Karpas-422 (cell line): Measurements from ENCODE around the gene TARS2. TPM values are rescaled to one million over a fixed set of nuclear protein-coding genes. Genes with fewer than 3 reads are reported as not detected.

ENCODE experiments used
- DNase-seq: peaks from one replicate; pipeline ENCODE4 v3.0.0-alpha.2; 2015
- H2AFZ ChIP-seq: fragments of 200-600 bp; sonication (generic); 2 replicates; pipeline ENCODE4 v1.6.1; 2014; ENCODE audit warnings: antibody characterized with exemption, low read length, mixed read lengths
- H3K27ac ChIP-seq: fragments of 200-600 bp; sonication (generic); 2 replicates; pipeline ENCODE4 v1.5.1; 2014; ENCODE audit warnings: mild to moderate bottlenecking, low read length, moderate library complexity
- H3K27me3 ChIP-seq: fragments of 200-600 bp; sonication (generic); 2 replicates; pipeline ENCODE4 v1.6.1; 2014; ENCODE audit warnings: low read length, mixed read lengths
- H3K36me3 ChIP-seq: fragments of 200-600 bp; sonication (generic); 2 replicates; pipeline ENCODE4 v1.6.1; 2014; ENCODE audit warnings: low read length, mixed read lengths; ENCODE audit not compliant: insufficient read depth
- H3K4me1 ChIP-seq: fragments of 200-600 bp; sonication (generic); 2 replicates; pipeline ENCODE4 v1.6.1; 2014; ENCODE audit warnings: mild to moderate bottlenecking, low read length, mixed read lengths
- H3K4me2 ChIP-seq: fragments of 200-600 bp; sonication (generic); 2 replicates; pipeline ENCODE4 v1.6.1; 2014; ENCODE audit warnings: low read length, low read depth, mild to moderate bottlenecking; ENCODE audit not compliant: poor library complexity, severe bottlenecking
- H3K4me3 ChIP-seq: fragments of 200-600 bp; sonication (generic); 2 replicates; pipeline ENCODE4 v1.5.1; 2014; ENCODE audit warnings: mild to moderate bottlenecking, antibody characterized with exemption, low read length, mixed read lengths
- H3K79me2 ChIP-seq: fragments of 200-600 bp; sonication (generic); 2 replicates; pipeline ENCODE4 v1.6.1; 2014; ENCODE audit warnings: mild to moderate bottlenecking, low read length, mixed read lengths
- H3K9ac ChIP-seq: fragments of 200-600 bp; sonication (generic); 2 replicates; pipeline ENCODE4 v1.6.0; 2014; ENCODE audit warnings: low read length
- H3K9me2 ChIP-seq: fragments of 200-600 bp; sonication (generic), shearing (Covaris generic); replicated peaks from 2 replicates; pipeline ENCODE4 v1.6.0; 2014; ENCODE audit warnings: mild to moderate bottlenecking, low read length, moderate library complexity; ENCODE audit not compliant: insufficient read depth
- H3K9me3 ChIP-seq: fragments of 300-700, 200-600 bp; sonication (generic); 2 replicates; pipeline ENCODE4 v1.6.1; 2014; ENCODE audit warnings: low read length, mixed read lengths
- H4K20me1 ChIP-seq: fragments of 200-600 bp; sonication (generic); 2 replicates; pipeline ENCODE4 v1.6.1; 2014; ENCODE audit warnings: mild to moderate bottlenecking, antibody characterized with exemption, low read length, low read depth; ENCODE audit not compliant: insufficient read depth
- total RNA-seq: library from RNA; depleted of rRNA; stranded (reverse); fragments of >200 nt; shearing (Covaris generic); gene quantifications from 2 replicates; pipeline ENCODE4 v1.2.3, GENCODE V29; 2014; ENCODE audit warnings: low replicate concordance

The TARS2 gene
- total RNA-seq, 1 experiment from 2014 or later = 38.3 TPM

- Histone ChIP-seq H3K9me3 (no peaks in the 10 kb centered on the region), H3K27ac (no peak overlapping the region), H3K36me3 (peaks cover 30% of the 10 kb centered on the region; the same call in 1 of the 2 replicates), H3K4me1 (no peaks in the 10 kb centered on the region), H3K9me2 (no peaks in the 10 kb centered on the region), H3K27me3 (no peaks in the 10 kb centered on the region), H2AFZ (no peak overlapping the region), H3K4me3 (no peak overlapping the region), H4K20me1 (no peaks in the 10 kb centered on the region), H3K79me2 (no peaks in the 10 kb centered on the region), H3K9ac (no peak overlapping the region), H3K4me2 (no peak overlapping the region)
- no peak for DNase-seq
These were observed 14.5 kb upstream of the TARS2 start for GRCh38 chr1:150472601-150473200.

GRCh38 chr1:150473659-150474058 is 13.6 kb upstream of the TARS2 start:
- no peaks in the 10 kb centered on the region for H3K9me2 ChIP-seq

DNA sequence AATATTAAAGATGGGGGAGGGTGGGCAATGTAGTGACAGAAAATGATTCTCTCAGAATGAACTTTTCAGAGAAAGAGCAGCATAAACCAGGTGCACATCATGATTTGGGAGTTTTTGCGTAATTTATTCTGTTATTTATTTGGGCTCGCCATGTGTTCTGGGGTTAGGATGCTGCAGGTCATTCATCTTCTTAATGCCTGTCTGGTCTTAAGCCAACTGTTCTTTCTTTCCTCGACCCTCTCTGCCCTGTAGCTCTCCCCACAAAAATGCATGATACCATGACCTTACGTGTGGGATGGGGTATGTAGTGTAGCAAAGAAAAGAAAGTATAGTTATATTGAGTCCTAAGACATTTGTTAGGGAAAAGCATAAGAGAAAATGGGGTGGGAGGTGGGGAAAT is 12.3 kb upstream of the TARS2 start:
- DNase-seq = no peak
- Histone ChIP-seq H3K9ac (no peak overlapping the region), H3K4me2 (no peak overlapping the region), H3K27me3 (no peaks in the 10 kb centered on the region), H2AFZ (no peak overlapping the region), H3K79me2 (no peaks in the 10 kb centered on the region), H3K4me1 (no peaks in the 10 kb centered on the region), H3K4me3 (no peak overlapping the region), H3K36me3 (peaks cover 26% of the 10 kb centered on the region; the same call in 1 of the 2 replicates), H3K9me2 (no peaks in the 10 kb centered on the region), H3K27ac (no peak overlapping the region), H4K20me1 (no peaks in the 10 kb centered on the region), H3K9me3 (no peaks in the 10 kb centered on the region)

More at GRCh38 chr1:150473659-150474058, 13.6 kb upstream of the TARS2 start:
- no peak overlapping the region for H3K4me3 ChIP-seq
- H3K4me1 ChIP-seq = no peaks in the 10 kb centered on the region
- no peaks in the 10 kb centered on the region for H3K27me3 ChIP-seq
- H3K9me3 ChIP-seq = no peaks in the 10 kb centered on the region
- DNase-seq = no peak
- H2AFZ ChIP-seq = no peak overlapping the region
- H3K79me2 ChIP-seq = no peaks in the 10 kb centered on the region
- peaks cover 30% of the 10 kb centered on the region; the same call in 1 of the 2 replicates for H3K36me3 ChIP-seq
- H3K27ac ChIP-seq = no peak overlapping the region
- no peak overlapping the region for H3K4me2 ChIP-seq
- H3K9ac ChIP-seq = no peak overlapping the region
- no peaks in the 10 kb centered on the region for H4K20me1 ChIP-seq

DNA sequence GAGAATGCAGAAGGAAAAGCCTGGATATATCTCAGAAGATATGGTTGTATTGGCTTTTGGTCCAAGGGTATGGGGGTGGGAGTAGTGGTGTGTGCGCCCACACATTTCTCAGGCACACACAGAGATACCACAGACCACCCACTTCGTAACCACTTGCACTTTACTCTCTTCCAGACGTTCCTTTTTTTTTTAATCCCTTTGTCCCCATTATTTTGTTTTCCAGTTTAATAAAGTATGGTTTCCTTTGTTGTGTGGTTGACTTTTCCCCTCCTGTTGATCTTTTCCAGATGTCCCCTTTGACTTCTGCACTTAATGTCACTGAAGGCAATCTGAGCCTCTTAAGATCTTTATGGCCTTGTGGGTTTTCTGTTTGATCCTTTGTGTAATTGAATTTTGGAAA is 10.5 kb upstream of the TARS2 start:
- Histone ChIP-seq H3K4me2 (no peak overlapping the region), H3K9me2 (no peaks in the 10 kb centered on the region), H3K4me3 (no peak overlapping the region), H3K27me3 (no peaks in the 10 kb centered on the region), H3K9ac (no peak overlapping the region), H4K20me1 (no peaks in the 10 kb centered on the region), H2AFZ (no peak overlapping the region), H3K36me3 (peaks cover 7% of the 10 kb centered on the region; the same call in 1 of the 2 replicates), H3K4me1 (no peaks in the 10 kb centered on the region), H3K79me2 (no peaks in the 10 kb centered on the region), H3K27ac (no peak overlapping the region), H3K9me3 (no peaks in the 10 kb centered on the region)
- no peak for DNase-seq

GRCh38 chr1:150477320-150477719 is 9.9 kb upstream of the TARS2 start:
- H3K9me2 ChIP-seq = no peaks in the 10 kb centered on the region
- H3K4me2 ChIP-seq = no peak overlapping the region
- H3K9me3 ChIP-seq = no peaks in the 10 kb centered on the region
- H3K27ac ChIP-seq = no peak overlapping the region
- no peaks in the 10 kb centered on the region for H3K27me3 ChIP-seq
- H2AFZ ChIP-seq = no peak overlapping the region
- 0 out of 2 replicates have a peak, but pooled peaks cover 4% of the 10 kb centered on the region for H3K36me3 ChIP-seq
- no peaks in the 10 kb centered on the region for H3K4me1 ChIP-seq
- no peak overlapping the region for H3K9ac ChIP-seq
- H3K4me3 ChIP-seq = no peak overlapping the region
- H4K20me1 ChIP-seq = no peaks in the 10 kb centered on the region
- DNase-seq = no peak
- H3K79me2 ChIP-seq = no peaks in the 10 kb centered on the region

DNA sequence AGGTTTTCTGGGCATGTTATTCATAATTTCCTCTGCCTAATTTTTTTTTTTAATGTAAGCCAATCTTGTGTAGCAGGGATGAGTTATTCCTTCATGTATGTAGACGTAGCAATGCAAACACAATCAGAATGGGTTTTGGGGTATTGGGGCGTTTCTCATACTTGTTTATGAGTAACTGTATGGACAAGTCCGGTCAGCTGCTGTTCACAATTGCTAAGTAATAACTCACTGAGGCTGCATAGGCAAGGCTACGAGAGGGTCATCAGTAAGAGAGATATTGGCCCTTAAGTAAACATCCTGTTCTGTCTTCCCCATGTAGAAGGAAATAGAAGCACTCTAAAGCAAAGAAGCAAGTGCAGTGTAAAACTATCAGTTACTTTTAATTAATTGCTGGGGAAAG is 9.5 kb upstream of the TARS2 start:
- Histone ChIP-seq H3K4me3 (no peak overlapping the region), H3K36me3 (0 out of 2 replicates have a peak, but pooled peaks cover 4% of the 10 kb centered on the region), H3K9me3 (no peaks in the 10 kb centered on the region), H3K9me2 (no peaks in the 10 kb centered on the region), H3K9ac (no peak overlapping the region), H3K27me3 (no peaks in the 10 kb centered on the region), H4K20me1 (no peaks in the 10 kb centered on the region), H3K79me2 (no peaks in the 10 kb centered on the region), H3K27ac (no peak overlapping the region), H3K4me2 (no peak overlapping the region), H2AFZ (no peak overlapping the region), H3K4me1 (no peaks in the 10 kb centered on the region)
- DNase-seq = no peak

GRCh38 chr1:150479370-150479769 is 7.8 kb upstream of the TARS2 start:
- Histone ChIP-seq H3K79me2 (no peaks in the 10 kb centered on the region), H3K9me3 (no peaks in the 10 kb centered on the region), H3K4me2 (no peak overlapping the region), H3K27ac (no peak overlapping the region), H4K20me1 (no peaks in the 10 kb centered on the region), H3K4me1 (no peaks in the 10 kb centered on the region), H3K27me3 (no peaks in the 10 kb centered on the region), H3K9ac (no peak overlapping the region), H3K36me3 (no peaks in the 10 kb centered on the region), H3K4me3 (no peak overlapping the region), H2AFZ (no peak overlapping the region), H3K9me2 (no peaks in the 10 kb centered on the region)
- DNase-seq = no peak

DNA sequence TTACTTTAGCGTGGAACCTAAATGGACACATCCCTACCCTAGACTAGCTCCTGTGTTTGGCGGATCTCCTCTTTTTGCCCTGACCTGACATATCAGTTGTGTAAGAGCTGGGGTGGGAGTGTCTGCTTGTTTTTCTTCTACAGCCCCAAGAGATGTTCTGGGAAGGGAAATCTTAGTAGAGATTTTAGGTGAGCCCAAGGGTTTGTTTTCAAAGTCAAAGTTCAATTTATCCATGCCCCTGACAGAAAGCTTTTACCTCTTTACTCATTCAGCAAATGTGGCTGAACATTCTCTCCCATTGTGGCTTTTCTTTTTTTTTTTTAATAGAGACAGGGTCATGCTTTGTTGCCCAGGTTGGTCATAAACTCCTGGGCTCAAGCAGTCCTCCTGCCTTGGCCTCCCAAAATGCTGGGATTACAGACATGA is 7.3 kb upstream of the TARS2 start:
- Histone ChIP-seq H3K9me2 (no peaks in the 10 kb centered on the region), H3K79me2 (no peaks in the 10 kb centered on the region), H3K36me3 (no peaks in the 10 kb centered on the region), H3K4me1 (no peaks in the 10 kb centered on the region), H3K27me3 (no peaks in the 10 kb centered on the region), H3K9ac (no peak overlapping the region), H3K9me3 (no peaks in the 10 kb centered on the region), H2AFZ (no peak overlapping the region), H4K20me1 (no peaks in the 10 kb centered on the region), H3K27ac (no peak overlapping the region), H3K4me3 (no peak overlapping the region), H3K4me2 (no peak overlapping the region)
- no peak for DNase-seq
